HG03280 (cell line): ENCODE results near the gene JAK3.
"Not testable (repeated sequence)": the region's sequence is repeated elsewhere in the genome, so short reads cannot be mapped to it uniquely, and the experiment has no call there.

Experiments
- ATAC-seq: cut with Tn5 transposase; IDR thresholded peaks from one replicate; pipeline ENCODE4 v1.9.1; 2021; ENCODE audit warnings: mild to moderate bottlenecking, moderate library complexity; ENCODE audit not compliant: unreplicated experiment

JAK3 gene

GRCh38 chr19:17778968-17779929 is 68.5 kb downstream of the JAK3 start:
- ATAC-seq: no peak

DNA sequence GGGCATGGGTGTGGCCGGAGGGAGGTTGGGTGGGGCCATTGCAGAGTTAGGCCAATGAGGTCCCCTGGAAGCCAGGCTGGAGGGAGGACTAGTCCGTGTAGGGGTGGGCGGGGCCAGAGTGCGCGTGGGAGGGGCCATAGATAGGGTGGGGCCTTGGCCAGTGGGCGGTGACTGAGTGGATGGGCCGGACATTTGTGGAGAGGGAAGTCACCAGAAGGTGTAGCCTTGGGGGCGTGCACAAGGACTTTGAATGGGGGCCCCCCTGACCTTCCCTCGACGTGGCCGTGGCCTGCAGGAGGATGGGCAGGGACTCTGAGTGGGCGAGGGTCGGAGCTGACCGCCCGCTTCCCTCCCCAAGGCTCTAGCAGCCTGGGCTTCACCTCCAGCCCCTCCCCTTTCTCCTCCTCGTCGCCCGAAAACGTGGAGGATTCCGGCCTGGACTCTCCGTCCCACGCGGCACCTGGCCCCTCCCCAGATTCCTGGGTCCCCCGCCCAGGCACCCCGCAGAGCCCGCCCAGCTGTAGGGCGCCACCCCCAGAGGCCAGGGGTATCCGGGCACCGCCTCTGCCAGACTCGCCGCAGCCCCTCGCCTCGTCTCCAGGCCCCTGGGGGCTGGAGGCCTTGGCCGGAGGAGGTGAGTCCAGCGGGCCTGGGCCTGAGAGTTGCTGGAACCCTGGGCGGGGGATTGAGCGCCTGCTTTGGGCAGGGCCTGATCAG is 69.4 kb downstream of the JAK3 start:
- no peak for ATAC-seq

DNA sequence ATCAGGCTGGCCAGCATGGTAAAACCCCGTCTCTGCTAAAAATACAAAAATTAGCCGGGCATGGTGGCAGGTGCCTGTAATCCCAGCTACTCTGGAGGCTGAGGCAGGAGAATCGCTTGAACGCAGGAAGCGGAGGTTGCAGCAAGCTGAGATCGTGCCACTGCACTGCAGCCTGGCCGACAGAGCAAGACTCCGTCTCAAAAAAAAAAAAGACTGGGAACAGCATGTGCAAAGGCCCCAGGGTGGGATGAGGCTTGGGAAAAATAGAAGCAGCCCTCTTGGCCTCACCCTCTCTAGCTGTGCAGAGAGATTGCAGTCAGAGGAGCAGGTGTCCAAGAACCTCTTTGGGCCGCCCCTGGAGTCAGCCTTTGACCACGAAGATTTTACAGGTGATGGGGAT is 69.9 kb downstream of the JAK3 start:
- not testable (repeated sequence) for ATAC-seq

GRCh38 chr19:17775991-17776803 is 71.6 kb downstream of the JAK3 start:
- ATAC-seq: peak; percentile 75

- ATAC-seq: no peak
Measured at GRCh38 chr19:17775245-17775927, 72.4 kb downstream of the JAK3 start.
